Pancreas (tissue), 10 donors: ENCODE measurements around the gene ST6GALNAC3. TPM values are rescaled to one million over a fixed set of nuclear protein-coding genes. Genes with fewer than 3 reads are reported as not detected.

Source experiments
- ATAC-seq, 4 donors: fragments of 200-7000 bp; cut with Tn5 transposase; one replicate each; pipeline versions ENCODE4 v1.8.0 to v1.9.1; 2020; ENCODE audit warnings: mild to moderate bottlenecking in 4 of 4, moderate library complexity in 4 of 4
- DNase-seq, 6 donors: peaks; one replicate each; pipeline ENCODE4 v3.0.0-alpha.2; 2020
- FAIRE-seq: peaks from 2 replicates; lab custom pipeline; 2012; peaks lifted over from hg19 to GRCh38; lab: Jason Lieb, UNC
- H3K27ac ChIP-seq, 4 donors: fragments of 200-600 bp; sonication (generic); 1 replicate in 3 of 4; 2 replicates in 1 of 4; pipeline versions ENCODE4 v1.5.0 to v1.8.0; 2020
- H3K27me3 ChIP-seq, 4 donors: fragments of 200-600 bp; one replicate each; pipeline ENCODE4 v1.8.0; 2021
- H3K36me3 ChIP-seq, 3 donors: fragments of 200-600 bp; sonication (generic) in 1 of 3; one replicate each; pipeline versions ENCODE4 v1.5.0 to v1.8.0; 2020 to 2021
- H3K4me1 ChIP-seq, 3 donors: fragments of 200-600 bp; one replicate each; pipeline ENCODE4 v1.8.0; 2021
- H3K4me3 ChIP-seq, 4 donors: fragments of 200-600 bp; sonication (generic) in 2 of 4; one replicate each; pipeline versions ENCODE4 v1.5.0 to v1.8.0; 2020 to 2021
- H3K9me3 ChIP-seq, 4 donors: fragments of 200-600 bp; one replicate each; pipeline ENCODE4 v1.8.0; 2021
- CTCF ChIP-seq, 4 donors: fragments of 200-600 bp; sonication (generic) in 3 of 4; IDR thresholded peaks; one replicate each; pipeline versions ENCODE4 v1.5.0 to v1.8.0; 2021; ENCODE audit warnings: antibody characterized with exemption in 4 of 4
- WGBS, 2 donors: extraction: QIAGEN DNeasy Blood & Tissue Kit; methylation state at CpG; one replicate each; pipeline ENCODE4 v1.1.7; 2013; 5-methylcytosine and 5-hydroxymethylcytosine counted together
- intact Hi-C, 3 donors: fragments of 100-400 bp; cut with DNase I; formaldehyde crosslinking; loops; one replicate each; pipeline versions ENCODE4 v1.11.1 to v1.14.2; 2022
- polyA plus RNA-seq, 2 donors: library from polyadenylated mRNA; stranded (reverse); fragments of 200-250 nt; gene quantifications; one replicate each; pipeline ENCODE4 v1.2.3, GENCODE V29; 2013
- total RNA-seq, 6 donors: library from RNA; stranded (reverse); fragmentation: NEBNext Ultra II Directional in 4 of 6; extraction: Animal tissue kit (Norgen Biotek cat#: 25700) in 4 of 6; gene quantifications; one replicate each; pipeline versions ENCODE4 v1.2.1 to v1.2.4, GENCODE V29; 2021 to 2023
- donor health status: healthy with polysubstance abuse.
- donor health status: DM: no; HTN: no; CAD: no; lungs with moderate emphysema.
- donor health status: DM: no; HTN: no; CAD: no.
- donor health status: control.
- donor health status: control.
- donor health status: Bipolar disorder and iron deficiency.
- donor health status: DM: yes; HTN: yes; CAD: no.
- donor health status: DM: no; HTN: no; CAD: no.
- donor health status: DM: no; HTN: no; CAD: no.
- donor health status: DM: yes; HTN: yes; CAD: no.

Gene ST6GALNAC3
- total and polyA plus RNA-seq, 8 donors: 0.35 to 2.0 (median 0.80) TPM

DNA sequence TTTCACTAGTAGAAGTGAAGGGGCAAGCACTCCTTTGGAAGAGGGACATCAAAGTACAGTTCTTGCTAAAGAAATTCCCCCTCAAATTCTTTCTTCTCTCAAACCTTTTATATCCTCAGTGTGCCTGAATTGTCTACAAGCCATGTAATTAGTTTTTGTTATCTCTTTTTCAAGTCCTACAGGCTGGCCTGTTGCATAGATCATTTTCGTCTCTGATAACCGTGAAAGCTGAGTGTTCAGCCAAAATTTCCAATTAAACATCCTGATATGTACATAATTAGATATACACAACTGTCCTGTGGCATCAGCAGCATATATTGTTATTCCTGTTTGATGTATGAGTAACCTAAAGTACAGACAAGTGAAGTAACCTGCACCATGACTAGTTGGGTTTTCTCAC, 417.2 kb downstream of the ST6GALNAC3 start:
- intact Hi-C loops: no loop called here
- Histone ChIP-seq H3K4me1 (no peaks in the 10 kb centered on the region), H3K9me3 (no peaks in the 10 kb centered on the region), H3K27ac (no peak overlapping the region), H3K27me3 (no peaks in the 10 kb centered on the region), H3K4me3 (no peak overlapping the region), H3K36me3 (no peaks in the 10 kb centered on the region)
- no peak for TF ChIP-seq CTCF (IDR thresholded peaks at IDR 0.05)
- no peak for FAIRE-seq
- 75 to 85% methylated on average over 2 of the region's 2 CpGs for WGBS, 2 donors
- ATAC-seq: no peak
- no peak for DNase-seq

DNA sequence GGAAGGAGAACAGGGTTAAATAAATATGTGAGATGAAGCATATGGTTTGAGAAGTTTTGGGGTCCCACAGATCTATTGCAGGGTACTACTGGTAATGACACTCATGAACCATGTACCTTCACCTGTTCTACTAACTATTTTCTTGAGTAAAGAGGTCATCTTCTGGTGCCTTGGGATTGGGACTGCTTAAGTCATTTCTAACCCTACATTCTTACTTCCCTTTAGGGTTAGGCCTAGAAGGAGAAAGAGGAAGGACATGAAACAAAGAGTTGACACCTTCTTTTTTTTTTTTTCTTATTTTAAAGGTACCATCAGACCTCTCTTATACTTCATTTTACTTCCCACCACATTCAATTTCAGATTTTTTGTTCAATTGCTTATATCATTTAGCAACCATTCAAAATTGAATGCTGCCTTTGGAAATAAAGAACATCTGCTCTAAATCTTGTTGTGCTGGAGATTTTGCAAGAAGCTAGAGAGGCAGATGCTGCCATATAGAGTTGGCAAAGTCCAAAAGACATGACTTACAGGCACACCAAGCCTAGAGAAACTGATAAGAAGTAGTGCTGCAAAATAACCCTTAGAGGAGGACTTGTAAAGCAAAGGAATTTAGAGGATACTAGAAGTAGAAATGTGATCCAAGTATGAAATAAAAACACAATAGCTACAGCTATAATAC, 418.3 kb downstream of the ST6GALNAC3 start:
- intact Hi-C loops: no loop called here
- DNase-seq: no peak
- no peaks in the 10 kb centered on the region for H3K36me3 ChIP-seq
- no peak overlapping the region for H3K27ac ChIP-seq
- H3K27me3 ChIP-seq: no peaks in the 10 kb centered on the region
- TF ChIP-seq CTCF (IDR thresholded peaks at IDR 0.05): no peak
- H3K4me3 ChIP-seq: no peak overlapping the region
- no peaks in the 10 kb centered on the region for H3K9me3 ChIP-seq
- FAIRE-seq: no peak
- ATAC-seq: no peak
- H3K4me1 ChIP-seq: no peaks in the 10 kb centered on the region

- H3K27me3 ChIP-seq: no peaks in the 10 kb centered on the region
- no peak overlapping the region for H3K4me3 ChIP-seq
- no peaks in the 10 kb centered on the region for H3K4me1 ChIP-seq
- H3K9me3 ChIP-seq: no peaks in the 10 kb centered on the region
- DNase-seq: no peak
- intact Hi-C loops: no loop called here
- H3K36me3 ChIP-seq: no peaks in the 10 kb centered on the region
- no peak overlapping the region for H3K27ac ChIP-seq
- no peak for ATAC-seq
- no peak for FAIRE-seq
- no peak for TF ChIP-seq CTCF (IDR thresholded peaks at IDR 0.05)
Measured at GRCh38 chr1:76494807-76495206, 420.3 kb downstream of the ST6GALNAC3 start.

- DNase-seq: no peak
- Histone ChIP-seq H3K4me3 (no peak overlapping the region), H3K27me3 (no peaks in the 10 kb centered on the region), H3K27ac (no peak overlapping the region), H3K9me3 (no peaks in the 10 kb centered on the region), H3K36me3 (no peaks in the 10 kb centered on the region), H3K4me1 (no peaks in the 10 kb centered on the region)
- no peak for FAIRE-seq
- TF ChIP-seq CTCF (IDR thresholded peaks at IDR 0.05): no peak
- intact Hi-C loops: no loop called here
- ATAC-seq: no peak
- WGBS, 2 donors: 52 to 64% methylated on average over 3 of the region's 3 CpGs
Measured at GRCh38 chr1:76496871-76497270, 422.3 kb downstream of the ST6GALNAC3 start.

DNA sequence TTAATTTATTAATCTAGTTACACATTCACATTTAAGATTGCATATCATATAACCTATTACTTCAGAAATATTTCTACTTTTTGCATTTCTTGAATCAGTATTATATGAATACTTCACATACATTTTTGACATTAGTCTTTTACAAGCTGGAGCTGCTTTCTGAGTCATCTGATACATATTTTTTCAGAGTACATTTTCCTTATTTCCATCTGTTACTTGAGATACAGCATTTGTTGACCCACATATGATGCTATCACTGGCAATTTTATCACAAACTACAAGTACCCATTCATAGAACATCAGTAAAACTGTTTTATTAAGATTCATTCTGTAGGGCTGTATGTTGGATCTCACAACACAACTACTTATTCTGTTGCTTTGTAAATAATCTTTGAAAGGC, 425.6 kb downstream of the ST6GALNAC3 start:
- intact Hi-C loops: no loop called here

More for the DNA sequence above, 425.6 kb downstream of the ST6GALNAC3 start:
- TF ChIP-seq CTCF (IDR thresholded peaks at IDR 0.05): no peak
- no peak for FAIRE-seq
- Histone ChIP-seq H3K9me3 (no peaks in the 10 kb centered on the region), H3K27me3 (no peaks in the 10 kb centered on the region), H3K36me3 (no peaks in the 10 kb centered on the region), H3K27ac (no peak overlapping the region), H3K4me1 (no peaks in the 10 kb centered on the region), H3K4me3 (no peak overlapping the region)
- ATAC-seq: no peak
- no peak for DNase-seq
